Measurements from ENCODE around the gene KPNB1.

Gene KPNB1

GRCh38 chr17:47695429-47696376 lies 46.0 kb downstream of the KPNB1 start:
- H3K36me3 Mint-ChIP-seq = peaks cover 7% of the 10 kb centered on the region
- no peaks in the 10 kb centered on the region for H3K27me3 Mint-ChIP-seq
- no peaks in the 10 kb centered on the region for H3K9me3 Mint-ChIP-seq
- peak overlapping the region; percentile 86 for H3K4me3 Mint-ChIP-seq
- H3K27ac Mint-ChIP-seq = peak overlapping the region; percentile 86
- peaks cover 62% of the 10 kb centered on the region for H3K4me1 Mint-ChIP-seq

GRCh38 chr17:47696717-47697642 lies 47.3 kb downstream of the KPNB1 start:
- peak overlapping the region; percentile 14 for H3K27ac Mint-ChIP-seq
- peak overlapping the region; percentile 86 for H3K4me3 Mint-ChIP-seq
- peaks cover 67% of the 10 kb centered on the region for H3K4me1 Mint-ChIP-seq
- H3K9me3 Mint-ChIP-seq = no peaks in the 10 kb centered on the region
- H3K27me3 Mint-ChIP-seq = no peaks in the 10 kb centered on the region
- H3K36me3 Mint-ChIP-seq = peaks cover 10% of the 10 kb centered on the region

- Mint-ChIP-seq H3K27ac (no peak overlapping the region), H3K27me3 (no peaks in the 10 kb centered on the region), H3K36me3 (peaks cover 14% of the 10 kb centered on the region), H3K4me1 (peaks cover 63% of the 10 kb centered on the region), H3K4me3 (peak overlapping the region; percentile 59), H3K9me3 (no peaks in the 10 kb centered on the region)
These were observed 48.4 kb downstream of the KPNB1 start for GRCh38 chr17:47697906-47698711.

- no peaks in the 10 kb centered on the region for H3K27me3 Mint-ChIP-seq
- peaks cover 67% of the 10 kb centered on the region for H3K4me1 Mint-ChIP-seq
- H3K27ac Mint-ChIP-seq = peak overlapping the region; percentile 47
- no peaks in the 10 kb centered on the region for H3K9me3 Mint-ChIP-seq
- peaks cover 15% of the 10 kb centered on the region for H3K36me3 Mint-ChIP-seq
- peak overlapping the region; percentile 59 for H3K4me3 Mint-ChIP-seq
These were observed 49.2 kb downstream of the KPNB1 start for GRCh38 chr17:47698749-47699535.

GRCh38 chr17:47699536-47699840 lies 49.8 kb downstream of the KPNB1 start:
- H3K4me3 Mint-ChIP-seq = peak overlapping the region; percentile 59
- H3K4me1 Mint-ChIP-seq = peaks cover 73% of the 10 kb centered on the region
- H3K9me3 Mint-ChIP-seq = no peaks in the 10 kb centered on the region
- peaks cover 15% of the 10 kb centered on the region for H3K36me3 Mint-ChIP-seq
- H3K27ac Mint-ChIP-seq = peak overlapping the region; percentile 5
- no peaks in the 10 kb centered on the region for H3K27me3 Mint-ChIP-seq

- H3K9me3 Mint-ChIP-seq = no peaks in the 10 kb centered on the region
- no peaks in the 10 kb centered on the region for H3K27me3 Mint-ChIP-seq
- peak overlapping the region; percentile 87 for H3K27ac Mint-ChIP-seq
- peaks cover 21% of the 10 kb centered on the region for H3K36me3 Mint-ChIP-seq
- peak overlapping the region; percentile 67 for H3K4me3 Mint-ChIP-seq
- peaks cover 81% of the 10 kb centered on the region for H3K4me1 Mint-ChIP-seq
These were observed 51.0 kb downstream of the KPNB1 start for GRCh38 chr17:47700471-47701449.

- H3K27ac Mint-ChIP-seq = peak overlapping the region; percentile 87
- peak overlapping the region; percentile 67 for H3K4me3 Mint-ChIP-seq
- no peaks in the 10 kb centered on the region for H3K27me3 Mint-ChIP-seq
- no peaks in the 10 kb centered on the region for H3K9me3 Mint-ChIP-seq
- peaks cover 21% of the 10 kb centered on the region for H3K36me3 Mint-ChIP-seq
- peaks cover 82% of the 10 kb centered on the region for H3K4me1 Mint-ChIP-seq
These were observed 51.9 kb downstream of the KPNB1 start for GRCh38 chr17:47701608-47702007.

- peaks cover 19% of the 10 kb centered on the region for H3K36me3 Mint-ChIP-seq
- H3K4me3 Mint-ChIP-seq = peak overlapping the region; percentile 67
- H3K9me3 Mint-ChIP-seq = no peaks in the 10 kb centered on the region
- H3K4me1 Mint-ChIP-seq = peaks cover 82% of the 10 kb centered on the region
- peak overlapping the region; percentile 82 for H3K27ac Mint-ChIP-seq
- no peaks in the 10 kb centered on the region for H3K27me3 Mint-ChIP-seq
These were observed 52.8 kb downstream of the KPNB1 start for GRCh38 chr17:47702391-47702995.

GRCh38 chr17:47703191-47703591 lies 53.5 kb downstream of the KPNB1 start:
- Mint-ChIP-seq H3K9me3 (no peaks in the 10 kb centered on the region), H3K4me3 (peak overlapping the region; percentile 81), H3K4me1 (peaks cover 82% of the 10 kb centered on the region), H3K27me3 (no peaks in the 10 kb centered on the region), H3K36me3 (peaks cover 19% of the 10 kb centered on the region), H3K27ac (peak overlapping the region; percentile 96)

GRCh38 chr17:47703671-47704070 lies 54.0 kb downstream of the KPNB1 start:
- H3K9me3 Mint-ChIP-seq = no peaks in the 10 kb centered on the region
- H3K36me3 Mint-ChIP-seq = peaks cover 19% of the 10 kb centered on the region
- peak overlapping the region; percentile 96 for H3K27ac Mint-ChIP-seq
- peaks cover 77% of the 10 kb centered on the region for H3K4me1 Mint-ChIP-seq
- H3K4me3 Mint-ChIP-seq = peak overlapping the region; percentile 81
- H3K27me3 Mint-ChIP-seq = no peaks in the 10 kb centered on the region

- H3K27me3 Mint-ChIP-seq = no peaks in the 10 kb centered on the region
- H3K4me1 Mint-ChIP-seq = peaks cover 73% of the 10 kb centered on the region
- H3K4me3 Mint-ChIP-seq = peak overlapping the region; percentile 81
- H3K36me3 Mint-ChIP-seq = peaks cover 19% of the 10 kb centered on the region
- H3K9me3 Mint-ChIP-seq = no peaks in the 10 kb centered on the region
- peak overlapping the region; percentile 96 for H3K27ac Mint-ChIP-seq
These were observed 54.4 kb downstream of the KPNB1 start for GRCh38 chr17:47704116-47704515.

- no peaks in the 10 kb centered on the region for H3K9me3 Mint-ChIP-seq
- peak overlapping the region; percentile 96 for H3K27ac Mint-ChIP-seq
- H3K36me3 Mint-ChIP-seq = peaks cover 19% of the 10 kb centered on the region
- H3K4me1 Mint-ChIP-seq = peaks cover 73% of the 10 kb centered on the region
- H3K27me3 Mint-ChIP-seq = no peaks in the 10 kb centered on the region
- H3K4me3 Mint-ChIP-seq = peak overlapping the region; percentile 81
These were observed 55.0 kb downstream of the KPNB1 start for GRCh38 chr17:47704736-47705135.
